Transverse colon (tissue), 4 donors: ENCODE data around the gene ZNF845. TPM values are rescaled to one million over a fixed set of nuclear protein-coding genes. Genes with fewer than 3 reads are reported as not detected.
A peak's percentile ranks its signal among the peaks of the same experiment; 100 is the strongest.
"Not testable (repeated sequence)": the region's sequence is repeated elsewhere in the genome, so short reads cannot be mapped to it uniquely, and the experiment has no call there.

Experiments used
- DNase-seq: peaks from one replicate; pipeline ENCODE4 v3.0.0-alpha.2; 2019
- H3K27ac ChIP-seq, 4 donors: fragments of 200-600 bp; sonication (generic); 2 replicates each; pipeline ENCODE4 v1.5.1; 2016 to 2018; ENCODE audit warnings: inconsistent platforms in 4 of 4
- H3K27me3 ChIP-seq: fragments of 200-600 bp; sonication (generic); 2 replicates; pipeline ENCODE4 v1.5.1; 2017; ENCODE audit warnings: inconsistent platforms
- H3K36me3 ChIP-seq, 4 donors: fragments of 200-600 bp; sonication (generic); 2 replicates each; pipeline ENCODE4 v1.5.1; 2017 to 2019; ENCODE audit warnings: inconsistent platforms in 4 of 4
- H3K4me1 ChIP-seq, 4 donors: fragments of 200-600 bp; sonication (generic); 2 replicates each; pipeline ENCODE4 v1.5.1; 2017 to 2020; ENCODE audit warnings: inconsistent platforms in 4 of 4
- H3K4me3 ChIP-seq, 4 donors: fragments of 200-600 bp; sonication (generic); 1 replicate in 1 of 4; 2 replicates in 3 of 4; pipeline versions ENCODE4 v1.5.1 to v1.6.1; 2017 to 2019; ENCODE audit warnings: inconsistent platforms in 4 of 4
- H3K9me3 ChIP-seq, 2 donors: fragments of 200-600 bp; sonication (generic); 2 replicates each; pipeline ENCODE4 v1.5.1; 2017 to 2019; ENCODE audit warnings: inconsistent platforms in 2 of 2
- EP300 ChIP-seq: sonication (generic); formaldehyde crosslinking; IDR thresholded peaks from one replicate; pipeline ENCODE4 v1.6.1; 2017; ENCODE audit warnings: antibody characterized with exemption, low read depth
- POLR2A ChIP-seq: fragments of 450-650 bp; IDR thresholded peaks from one replicate; pipeline ENCODE4 v1.6.1; 2016; ENCODE audit warnings: antibody characterized with exemption, mild to moderate bottlenecking, moderate library complexity
- POLR2AphosphoS5 ChIP-seq, 3 donors: sonication (generic); formaldehyde crosslinking; IDR thresholded peaks; one replicate each; pipeline ENCODE4 v1.6.1; 2016; ENCODE audit warnings: antibody characterized with exemption in 3 of 3
- WGBS, 2 donors: methylation state at CpG; one replicate each; pipeline ENCODE4 v1.1.5; 2018; ENCODE audit warnings: low coverage in 1 of 2; 5-methylcytosine and 5-hydroxymethylcytosine counted together
- in situ Hi-C, 4 donors: fragments of 200-750 bp; cut with MboI; loops; one replicate each; pipeline versions ENCODE4 v1.15.0 to v1.15.1; 2017; ENCODE audit warnings: low sequenced_read_pairs in 3 of 4, low pct_ligation_motif_present in 1 of 4, low pct_unique_long_range_greater_than_20kb in 1 of 4
- intact Hi-C: fragments of 100-400 bp; cut with DNase I; formaldehyde crosslinking; loops from one replicate; pipeline ENCODE4 v1.15.1; 2023; ENCODE audit warnings: low total_unique reads
- total RNA-seq, 4 donors: library from RNA; depleted of rRNA; stranded (reverse); fragments of >200 nt; gene quantifications; one replicate each; pipeline ENCODE4 v1.1.0, GENCODE V29; 2016
- TF ChIP-seq, protein P1 (sequence below), 5 experiments: fragments of 200-600 bp in 3 of 5; fragments of 450-650 bp in 2 of 5; sonication (generic) in 3 of 5; IDR thresholded peaks; 1 replicate in 2 of 5; 2 replicates in 3 of 5; pipeline ENCODE4 v1.5.1; 2016 to 2017; ENCODE audit warnings: antibody characterized with exemption in 5 of 5, inconsistent platforms in 3 of 5, mild to moderate bottlenecking in 2 of 5, moderate library complexity in 1 of 5

ZNF845 gene
- total RNA-seq, 4 donors from 2014 or later = 1.6 to 8.4 (median 5.9) TPM

DNA sequence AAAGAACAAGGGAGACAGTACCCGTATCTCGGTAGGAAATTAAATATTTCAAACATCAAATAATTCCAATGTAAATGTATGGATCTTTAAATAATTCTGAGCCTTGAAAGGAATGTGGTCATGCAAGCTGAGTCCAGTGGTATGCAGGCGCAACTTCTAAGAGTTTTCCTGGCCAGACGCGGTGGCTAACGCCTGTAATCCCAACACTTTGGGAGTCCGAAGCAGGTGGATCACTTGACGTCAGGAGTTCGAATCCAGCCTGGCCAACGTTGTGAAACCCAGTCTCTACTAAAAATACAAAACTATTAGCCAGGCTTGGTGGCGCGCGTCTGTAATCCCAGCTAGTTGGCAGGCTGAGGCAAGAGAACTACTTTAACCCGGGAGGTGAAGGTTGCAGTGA is 1.1 kb upstream of the ZNF845 start:
- peaks cover 0 to 15% (median 7%) of the 10 kb centered on the region in 4 donors for H3K4me1 ChIP-seq
- DNase-seq = no peak
- peaks cover 0 to 11% of the 10 kb centered on the region in 2 donors for H3K9me3 ChIP-seq
- peak overlapping the region; percentile 75 to 89 (median 86) for H3K27ac ChIP-seq
- in situ Hi-C loops = loop anchor here in 1 of 4 donors (10.0 kb wide), 1 partner anchor 138 kb away; the partner anchor contains the start of gene ZNF665
- WGBS, 2 donors = 83 to 86% methylated on average over 10 to 14 of the region's 14 CpGs
- no peaks in the 10 kb centered on the region for H3K27me3 ChIP-seq
- H3K36me3 ChIP-seq = peaks cover 0 to 7% (median 0%) of the 10 kb centered on the region in 4 donors
- H3K4me3 ChIP-seq = peak overlapping the region in 3 of 4 donors; percentile 76 to 97 (median 96)
- no peak for TF ChIP-seq EP300
- no peak for TF ChIP-seq POLR2A
- TF ChIP-seq POLR2AphosphoS5 (IDR thresholded peaks at IDR 0.05) = no peak
- TF ChIP-seq, protein P1, sequence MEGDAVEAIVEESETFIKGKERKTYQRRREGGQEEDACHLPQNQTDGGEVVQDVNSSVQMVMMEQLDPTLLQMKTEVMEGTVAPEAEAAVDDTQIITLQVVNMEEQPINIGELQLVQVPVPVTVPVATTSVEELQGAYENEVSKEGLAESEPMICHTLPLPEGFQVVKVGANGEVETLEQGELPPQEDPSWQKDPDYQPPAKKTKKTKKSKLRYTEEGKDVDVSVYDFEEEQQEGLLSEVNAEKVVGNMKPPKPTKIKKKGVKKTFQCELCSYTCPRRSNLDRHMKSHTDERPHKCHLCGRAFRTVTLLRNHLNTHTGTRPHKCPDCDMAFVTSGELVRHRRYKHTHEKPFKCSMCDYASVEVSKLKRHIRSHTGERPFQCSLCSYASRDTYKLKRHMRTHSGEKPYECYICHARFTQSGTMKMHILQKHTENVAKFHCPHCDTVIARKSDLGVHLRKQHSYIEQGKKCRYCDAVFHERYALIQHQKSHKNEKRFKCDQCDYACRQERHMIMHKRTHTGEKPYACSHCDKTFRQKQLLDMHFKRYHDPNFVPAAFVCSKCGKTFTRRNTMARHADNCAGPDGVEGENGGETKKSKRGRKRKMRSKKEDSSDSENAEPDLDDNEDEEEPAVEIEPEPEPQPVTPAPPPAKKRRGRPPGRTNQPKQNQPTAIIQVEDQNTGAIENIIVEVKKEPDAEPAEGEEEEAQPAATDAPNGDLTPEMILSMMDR (IDR thresholded peaks at IDR 0.05) = no peak
- intact Hi-C loops = no loop called here

DNA sequence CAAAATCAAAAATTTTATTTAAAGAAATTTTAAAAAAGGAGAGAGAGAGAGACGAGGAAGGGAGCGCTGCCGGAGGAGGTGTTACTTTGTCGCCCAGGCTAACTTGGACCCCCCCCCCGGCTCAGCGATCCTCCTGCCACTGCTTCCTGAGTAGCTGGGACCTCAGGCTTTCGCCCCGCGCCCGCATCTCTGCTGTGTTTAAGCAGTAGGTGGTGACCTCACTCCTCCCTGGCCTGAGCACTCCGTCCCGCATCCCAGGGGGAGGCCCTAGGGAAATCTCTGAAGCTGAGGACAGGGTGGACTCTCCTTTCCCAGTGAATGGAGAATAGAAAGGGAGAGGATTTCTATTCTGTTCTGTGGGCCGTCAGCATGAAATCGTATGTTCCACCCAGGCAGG is 485 bp upstream of the ZNF845 start:
- DNase-seq = peak; percentile 44
- H3K4me1 ChIP-seq = peaks cover 0 to 15% (median 7%) of the 10 kb centered on the region in 4 donors
- peak overlapping the region; percentile 75 to 89 (median 86) for H3K27ac ChIP-seq
- no peak for TF ChIP-seq EP300
- TF ChIP-seq POLR2A = no peak
- no peak for TF ChIP-seq POLR2AphosphoS5 (IDR thresholded peaks at IDR 0.05)
- TF ChIP-seq, protein P1 (IDR thresholded peaks at IDR 0.05) = no peak
- no peaks in the 10 kb centered on the region for H3K27me3 ChIP-seq
- in situ Hi-C loops (loop anchor here in 1 of 4 donors (10.0 kb wide), 1 partner anchor 138 kb away; the partner anchor contains the start of gene ZNF665), intact Hi-C loops (no loop called here)
- peaks cover 0 to 9% (median 0%) of the 10 kb centered on the region in 4 donors for H3K36me3 ChIP-seq
- WGBS, 2 donors = 0 to 1% methylated on average over 5 to 14 of the region's 14 CpGs
- H3K4me3 ChIP-seq = peak overlapping the region; percentile 30 to 97 (median 86)
- peaks cover 0 to 11% of the 10 kb centered on the region in 2 donors for H3K9me3 ChIP-seq

DNA sequence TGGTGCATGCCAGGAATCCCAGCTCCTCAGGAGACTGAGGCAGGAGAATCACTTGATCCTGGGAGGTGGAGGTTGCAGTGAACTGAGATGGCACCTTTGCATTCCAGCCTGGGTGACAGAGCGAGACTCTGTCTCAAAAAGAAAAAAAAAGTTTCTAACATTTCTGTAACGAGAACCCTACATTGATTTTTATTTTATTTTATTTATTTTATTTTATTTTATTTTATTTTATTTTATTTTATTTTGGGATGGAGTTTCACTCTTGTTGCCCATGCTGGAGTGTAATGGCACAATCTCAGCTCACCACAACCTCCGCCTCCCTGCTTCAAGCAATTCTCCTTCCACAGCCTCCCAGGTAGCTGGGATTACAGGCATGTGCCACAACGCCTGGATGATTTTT is 10.9 kb downstream of the ZNF845 start:
- 98% methylated on average over 4 of the region's 4 CpGs for WGBS, 2 donors
- in situ Hi-C loops, H3K27ac ChIP-seq, intact Hi-C loops, H3K4me1 ChIP-seq, H3K4me3 ChIP-seq, DNase-seq, H3K27me3 ChIP-seq: not testable (repeated sequence)
- H3K36me3 ChIP-seq = peaks cover 1 to 87% (median 43%) of the 10 kb centered on the region in 4 donors
- peaks cover 59 to 60% of the 10 kb centered on the region in 2 donors for H3K9me3 ChIP-seq

DNA sequence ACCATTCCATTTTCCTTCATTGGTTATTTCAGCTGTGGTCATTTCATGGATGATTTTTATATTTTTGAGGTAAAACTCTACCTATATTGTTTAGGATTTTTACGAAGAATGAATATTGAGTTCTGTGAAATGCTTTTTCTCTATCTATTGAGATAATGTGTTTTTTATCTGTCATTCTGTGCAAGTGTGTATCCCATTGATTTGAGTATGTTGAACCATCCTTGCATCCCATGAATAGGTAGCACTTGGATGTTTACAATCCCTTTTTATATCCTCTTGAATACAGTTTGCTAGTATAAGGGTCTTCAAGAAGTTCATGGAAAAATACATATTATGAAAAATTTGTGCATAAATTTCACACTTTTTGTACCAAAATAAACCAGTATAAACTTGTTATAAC is 22.2 kb downstream of the ZNF845 start:
- H3K4me1 ChIP-seq = no peaks in the 10 kb centered on the region

More for the DNA sequence above, 22.2 kb downstream of the ZNF845 start:
- in situ Hi-C loops (no loop called here), intact Hi-C loops (no loop called here)
- no peak for DNase-seq
- no peak overlapping the region for H3K27ac ChIP-seq
- H3K4me3 ChIP-seq = no peak overlapping the region
- no peaks in the 10 kb centered on the region for H3K27me3 ChIP-seq
- 93 to 100% methylated on average over 1 of the region's 1 CpG for WGBS, 2 donors
- H3K36me3 ChIP-seq = peaks cover 8 to 29% (median 10%) of the 10 kb centered on the region in 4 donors
- TF ChIP-seq POLR2AphosphoS5 (IDR thresholded peaks at IDR 0.05) (no peak), POLR2A (no peak), EP300 (no peak)
- TF ChIP-seq, protein P1 (IDR thresholded peaks at IDR 0.05) = no peak
- H3K9me3 ChIP-seq = peaks cover 66 to 72% of the 10 kb centered on the region in 2 donors
